Measurements from ENCODE around the gene SCGB3A1.

- TF ChIP-seq CTCF (conservative IDR thresholded peaks at IDR 0.05; ENCODE audit: low read depth, low read length) (no peak), BHLHE40 (IDR thresholded peaks at IDR 0.05; ENCODE audit: low read depth, low read length) (no peak), RAD21 (IDR thresholded peaks at IDR 0.05; ENCODE audit: low read length) (no peak), POLR2A (IDR thresholded peaks at IDR 0.05; ENCODE audit: low read depth, low read length) (no peak), MAZ (IDR thresholded peaks at IDR 0.05; ENCODE audit: borderline replicate concordance, low read depth, low read length) (no peak), RFX5 (IDR thresholded peaks at IDR 0.05; ENCODE audit: low read depth, low read length) (no peak), CEBPB (IDR thresholded peaks at IDR 0.05; ENCODE audit: low read depth, low read length) (no peak), MXI1 (IDR thresholded peaks at IDR 0.05; ENCODE audit: borderline replicate concordance, low read depth, low read length) (no peak), CHD1 (IDR thresholded peaks at IDR 0.05; ENCODE audit: low read depth, low read length) (no peak), ELK1 (IDR thresholded peaks at IDR 0.05; ENCODE audit: borderline replicate concordance, low read depth, low read length) (no peak), NFE2L2 (IDR thresholded peaks at IDR 0.05; ENCODE audit: low read depth, low read length) (no peak)
- TF ChIP-seq, protein P1, sequence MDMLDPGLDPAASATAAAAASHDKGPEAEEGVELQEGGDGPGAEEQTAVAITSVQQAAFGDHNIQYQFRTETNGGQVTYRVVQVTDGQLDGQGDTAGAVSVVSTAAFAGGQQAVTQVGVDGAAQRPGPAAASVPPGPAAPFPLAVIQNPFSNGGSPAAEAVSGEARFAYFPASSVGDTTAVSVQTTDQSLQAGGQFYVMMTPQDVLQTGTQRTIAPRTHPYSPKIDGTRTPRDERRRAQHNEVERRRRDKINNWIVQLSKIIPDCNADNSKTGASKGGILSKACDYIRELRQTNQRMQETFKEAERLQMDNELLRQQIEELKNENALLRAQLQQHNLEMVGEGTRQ (IDR thresholded peaks at IDR 0.05; ENCODE audit: low read depth, low read length), result no peak
Observed at GRCh38 chr5:180606215-180606785, 15.0 kb upstream of the SCGB3A1 start.
